Putamen (tissue), 1 donor: ENCODE data around the gene RIMS4.

Experiments
- DNase-seq: peaks from one replicate; pipeline ENCODE4 v3.0.0-alpha.2; 2016; ENCODE audit warnings: low spot score

RIMS4 gene

DNA sequence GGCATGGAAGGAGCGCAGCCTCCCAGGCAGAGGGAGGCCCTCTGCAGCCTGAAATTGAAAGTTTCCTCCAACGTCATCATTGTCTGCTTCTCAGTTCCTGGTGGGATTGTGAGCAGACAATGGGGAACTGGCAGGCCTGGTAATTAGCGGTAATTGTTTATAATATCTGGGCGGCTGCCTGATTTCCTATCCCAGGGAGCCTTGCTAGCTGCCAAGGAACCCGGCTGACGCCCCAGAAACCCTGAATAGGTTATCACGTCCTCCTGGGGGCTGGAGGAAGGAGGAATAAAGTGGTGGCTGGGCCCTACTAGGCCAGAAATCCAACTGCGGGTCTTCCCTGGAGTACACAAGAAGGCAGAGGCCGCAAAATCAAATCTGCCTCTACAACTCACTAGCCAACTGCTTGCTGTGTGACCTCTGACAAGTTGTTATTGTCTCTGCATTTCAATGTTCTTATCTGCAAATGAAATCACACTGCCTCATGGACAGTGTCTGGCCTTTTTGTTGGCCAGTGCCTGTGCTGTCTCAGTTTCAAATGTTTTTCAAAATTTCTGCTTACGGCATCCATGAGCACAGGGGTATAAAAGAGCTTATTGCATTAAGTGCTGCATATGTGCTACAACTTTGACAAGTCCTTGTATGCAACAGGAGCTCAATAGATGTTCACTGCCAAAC lies 47.7 kb downstream of the RIMS4 start:
- no peak for DNase-seq

GRCh38 chr20:44761423-44761822 lies 48.9 kb downstream of the RIMS4 start:
- no peak for DNase-seq

DNA sequence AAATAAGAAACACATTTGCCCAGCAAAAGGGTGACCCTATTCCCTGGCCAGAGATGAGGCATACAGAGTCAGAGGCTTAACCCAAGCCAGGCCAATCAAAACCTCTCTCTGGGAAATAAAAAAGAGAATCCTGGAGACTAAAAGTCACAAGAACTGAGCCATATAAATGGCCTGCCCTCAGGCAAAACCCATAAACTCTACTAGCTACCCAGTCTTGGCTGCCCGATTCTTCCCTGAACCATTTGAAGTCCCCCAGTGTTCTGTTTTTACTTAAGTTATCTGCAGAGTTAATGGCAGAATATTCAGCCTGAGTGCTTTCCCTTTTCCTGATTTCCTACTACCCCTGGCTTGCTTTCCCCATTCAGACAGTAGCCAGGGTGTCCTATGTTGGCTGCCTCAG lies 50.8 kb downstream of the RIMS4 start:
- no peak for DNase-seq

DNA sequence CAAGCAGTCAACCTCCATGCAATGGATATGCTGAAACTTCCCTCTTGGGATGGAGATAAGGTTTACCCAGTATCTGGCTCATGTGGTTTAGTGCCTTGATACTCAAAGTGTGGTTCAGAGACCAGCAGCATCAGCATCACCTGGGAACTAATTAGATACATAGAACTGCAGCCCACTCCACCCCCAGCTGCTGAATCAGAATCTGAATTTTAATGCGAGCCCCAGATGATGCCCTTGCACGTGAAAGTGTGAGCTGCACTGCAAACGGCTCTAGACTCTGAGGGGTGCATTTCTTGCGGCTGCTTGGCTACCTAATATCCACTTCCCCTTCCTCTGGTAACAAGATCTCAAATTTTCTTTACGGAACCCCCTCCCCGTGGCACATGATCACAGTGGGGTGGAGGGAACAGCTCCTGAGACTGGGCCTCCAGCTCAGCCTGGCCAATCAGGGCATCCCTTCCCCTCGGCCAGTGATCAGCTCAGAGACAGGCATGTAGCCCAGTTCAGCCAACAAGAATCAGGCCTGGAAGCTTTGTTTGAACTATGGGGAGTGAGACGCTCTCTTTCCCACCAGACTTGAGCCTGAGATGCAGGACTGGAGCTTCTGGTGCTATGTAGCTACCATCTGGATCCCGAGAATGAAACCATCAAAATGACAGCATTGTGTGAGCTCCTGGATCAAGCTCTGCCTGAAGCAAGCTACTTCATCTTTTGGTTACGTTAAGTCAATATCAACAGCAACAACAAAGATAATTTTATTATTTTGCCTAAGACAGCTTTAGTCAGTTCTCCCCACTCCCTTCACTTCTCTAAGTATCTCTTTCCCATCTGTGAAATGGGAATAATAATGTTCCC lies 51.9 kb downstream of the RIMS4 start:
- DNase-seq: peak; percentile 71

DNA sequence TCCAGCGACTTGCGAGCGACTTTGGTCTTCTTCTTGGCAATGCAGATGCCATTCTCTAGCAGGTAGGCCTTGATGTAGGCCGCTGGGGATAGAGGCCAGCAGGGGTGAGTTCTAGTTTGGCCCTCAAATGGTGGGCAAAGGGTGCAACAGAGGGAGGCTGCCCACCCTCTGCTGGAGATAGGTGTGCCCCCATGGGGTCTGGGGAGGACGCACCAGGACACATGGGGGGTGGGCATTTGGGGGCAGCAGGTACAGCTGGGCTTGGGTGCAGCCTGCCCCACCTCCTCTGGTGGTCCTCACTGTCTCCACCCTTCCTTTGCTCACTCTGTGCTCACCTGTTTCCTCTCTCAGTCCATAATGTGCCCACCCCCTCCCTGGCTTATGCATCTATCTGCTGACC lies 53.4 kb downstream of the RIMS4 start:
- DNase-seq: no peak

- no peak for DNase-seq
Observed at GRCh38 chr20:44756011-44756688, 54.2 kb downstream of the RIMS4 start.

DNA sequence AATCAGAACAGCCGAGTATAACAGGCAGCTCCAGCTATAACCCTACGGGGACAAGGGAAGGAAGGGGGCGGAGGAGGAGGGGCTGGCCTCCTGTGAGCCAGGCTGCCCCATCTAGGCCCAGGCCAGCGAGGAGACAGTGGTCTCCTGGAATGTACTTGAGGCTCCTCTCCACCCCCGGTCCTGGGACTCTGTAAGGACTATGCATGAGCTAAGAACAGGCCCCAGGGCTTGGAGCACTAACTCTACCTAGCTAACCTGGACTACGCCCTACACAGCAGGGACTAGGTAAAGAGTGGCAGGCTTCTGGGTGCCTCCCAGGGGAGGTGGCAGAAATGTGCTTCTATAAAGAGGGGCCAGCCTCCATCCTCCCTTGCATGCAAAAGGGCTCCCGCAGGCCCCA lies 55.8 kb downstream of the RIMS4 start:
- no peak for DNase-seq

DNA sequence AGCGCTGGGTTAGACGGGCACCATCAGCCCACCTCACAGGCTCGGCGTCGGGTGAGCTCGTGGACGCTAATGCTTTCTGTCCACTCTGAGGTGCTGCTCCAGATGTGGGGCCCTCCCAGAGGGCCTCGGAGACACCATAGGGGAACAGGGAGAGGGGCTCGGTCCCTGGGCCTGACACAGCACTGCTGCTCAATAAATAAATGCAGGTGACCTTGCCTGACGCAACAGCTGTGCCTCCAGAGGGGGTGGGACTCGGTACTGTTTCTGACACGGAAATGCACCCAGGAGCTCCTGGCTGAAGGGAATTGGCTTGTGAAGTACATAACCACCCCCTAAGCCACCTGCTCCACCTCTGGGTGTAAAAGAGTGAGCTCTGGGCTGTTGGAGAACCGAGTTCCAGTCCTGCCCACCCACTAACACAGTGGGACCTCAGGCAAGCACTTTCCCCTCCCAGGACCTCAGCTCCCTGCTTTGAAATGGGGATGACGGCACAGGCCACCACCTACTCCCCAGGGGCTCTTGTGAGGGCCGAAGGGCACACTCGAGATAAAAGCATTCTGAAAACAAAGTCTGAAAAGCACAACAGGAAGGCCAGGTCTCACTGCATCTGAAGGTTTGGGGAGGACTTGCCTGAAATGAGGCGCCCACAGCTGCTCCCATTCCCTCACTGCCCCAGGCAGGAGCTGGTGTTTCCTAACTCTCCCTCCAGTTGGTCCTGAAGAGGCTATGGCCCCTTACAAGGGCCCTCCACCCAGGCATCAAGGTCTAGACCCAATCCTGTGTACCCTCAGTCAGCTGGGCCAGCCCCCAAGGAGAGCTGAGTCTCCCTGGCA lies 58.0 kb downstream of the RIMS4 start:
- no peak for DNase-seq

- no peak for DNase-seq
Observed at GRCh38 chr20:44750081-44750805, 60.1 kb downstream of the RIMS4 start.

DNA sequence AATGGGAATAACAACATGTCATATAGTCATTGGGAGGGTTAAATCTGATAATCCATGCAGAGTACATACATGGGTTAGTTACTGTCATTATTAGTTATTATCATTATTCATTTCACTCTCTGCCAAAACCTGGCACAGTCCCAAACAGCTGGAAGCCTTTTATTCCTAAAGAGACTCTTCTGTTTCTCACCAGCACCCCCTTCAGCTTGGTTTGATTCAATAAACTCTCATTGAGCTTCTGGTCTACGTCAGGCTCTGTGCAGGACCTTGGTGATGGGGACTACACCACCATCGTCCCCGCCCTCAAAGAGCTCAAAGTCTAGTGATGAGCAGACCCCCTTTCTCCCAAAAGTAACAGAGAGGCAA lies 62.4 kb downstream of the RIMS4 start:
- DNase-seq: no peak

GRCh38 chr20:44747166-44748004 lies 63.0 kb downstream of the RIMS4 start:
- DNase-seq: peak; percentile 73

DNA sequence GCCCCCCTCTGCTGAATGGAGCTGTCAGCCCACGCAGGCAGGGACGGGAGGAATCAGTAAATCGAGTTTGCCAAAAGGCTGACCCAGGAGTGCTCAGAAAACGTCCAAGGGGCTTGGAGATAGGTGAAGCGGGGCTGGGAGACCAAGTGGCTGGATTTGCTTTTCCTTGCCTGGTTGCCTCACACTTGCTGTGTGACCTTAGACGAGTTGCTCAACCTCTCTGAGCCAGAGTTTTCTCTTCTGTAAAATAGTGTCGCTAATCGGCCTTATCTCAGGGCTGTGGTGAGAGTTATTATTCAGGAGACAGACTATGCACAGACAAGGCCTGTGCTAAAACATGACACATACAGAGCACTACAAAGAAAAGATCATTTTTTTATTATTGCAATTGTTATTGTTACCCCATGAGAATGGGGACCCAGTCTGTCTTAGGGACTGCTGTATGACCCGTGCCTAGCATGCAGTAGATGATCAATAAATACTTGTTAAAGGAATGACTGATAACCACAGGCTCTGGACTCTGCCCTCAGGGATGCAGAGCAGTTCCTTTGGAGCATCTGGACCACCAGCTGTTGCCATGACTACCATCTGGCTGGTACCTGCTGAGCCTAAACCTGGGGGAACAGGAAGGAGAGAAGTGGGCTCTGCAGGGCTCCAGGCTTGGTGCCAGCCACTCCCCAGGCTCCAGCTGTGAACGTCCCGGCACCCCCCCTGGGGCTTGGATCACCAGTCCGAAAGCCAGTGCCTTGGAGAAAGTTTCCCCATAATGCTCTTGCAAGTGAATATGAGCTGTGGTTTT lies 63.8 kb downstream of the RIMS4 start:
- no peak for DNase-seq

DNA sequence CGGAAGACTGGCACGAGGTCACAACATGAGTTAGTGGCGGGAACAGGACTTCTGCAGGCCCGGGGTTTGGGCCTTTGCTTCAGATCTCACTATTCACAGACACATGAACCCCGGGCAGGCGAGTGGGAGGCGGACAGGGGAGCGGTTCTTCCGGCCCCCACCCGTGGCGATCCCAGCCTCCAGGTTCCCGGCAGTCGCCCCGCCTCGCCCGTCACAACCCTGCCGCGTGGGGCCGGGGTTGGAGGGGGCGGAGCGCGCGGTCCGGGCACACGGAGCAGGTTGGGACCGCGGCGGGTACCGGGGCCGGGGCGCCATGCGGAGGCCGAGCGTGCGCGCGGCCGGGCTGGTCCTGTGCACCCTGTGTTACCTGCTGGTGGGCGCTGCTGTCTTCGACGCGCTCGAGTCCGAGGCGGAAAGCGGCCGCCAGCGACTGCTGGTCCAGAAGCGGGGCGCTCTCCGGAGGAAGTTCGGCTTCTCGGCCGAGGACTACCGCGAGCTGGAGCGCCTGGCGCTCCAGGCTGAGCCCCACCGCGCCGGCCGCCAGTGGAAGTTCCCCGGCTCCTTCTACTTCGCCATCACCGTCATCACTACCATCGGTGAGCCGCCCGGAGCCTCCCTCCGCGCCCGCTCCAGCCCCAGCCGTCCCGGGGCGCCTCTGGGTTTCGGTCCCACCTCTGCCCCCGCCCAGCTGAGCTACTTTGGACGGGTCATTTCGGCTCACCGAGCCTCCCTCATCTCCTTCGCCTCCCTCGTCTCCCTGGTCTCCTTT lies 64.6 kb downstream of the RIMS4 start, which contains the start of gene KCNK15:
TSS of gene KCNK15 (plus strand) at position 268 of the 769 bp plus-strand sequence. CDS start at position 314, 46 bp downstream.
- no peak for DNase-seq

DNA sequence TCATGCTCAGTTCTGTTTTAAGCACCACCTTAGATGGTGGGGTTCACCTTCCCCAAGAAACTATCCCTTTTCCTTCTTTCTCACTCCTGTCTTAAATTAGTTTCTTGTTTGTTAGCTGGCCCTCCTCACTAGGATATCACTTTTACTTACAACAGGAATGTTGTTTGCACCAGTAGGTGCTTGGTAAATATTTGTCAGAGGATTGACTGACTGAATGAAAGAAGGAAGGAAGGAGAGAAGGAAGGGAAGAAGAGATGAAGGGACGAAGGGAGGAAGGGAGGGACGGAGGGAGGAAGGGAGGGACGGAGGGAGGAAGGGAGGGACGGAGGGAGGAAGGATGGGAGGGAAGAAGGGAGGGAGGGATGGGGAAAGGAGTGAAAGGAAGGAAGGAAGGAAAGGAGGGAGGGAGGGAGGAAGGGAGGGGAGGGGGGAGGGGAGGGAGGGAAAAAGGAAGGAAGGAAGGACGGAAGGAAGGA lies 65.2 kb downstream of the RIMS4 start:
- DNase-seq: no peak

- no peak for DNase-seq
Observed at GRCh38 chr20:44743916-44744655, 66.3 kb downstream of the RIMS4 start.

DNA sequence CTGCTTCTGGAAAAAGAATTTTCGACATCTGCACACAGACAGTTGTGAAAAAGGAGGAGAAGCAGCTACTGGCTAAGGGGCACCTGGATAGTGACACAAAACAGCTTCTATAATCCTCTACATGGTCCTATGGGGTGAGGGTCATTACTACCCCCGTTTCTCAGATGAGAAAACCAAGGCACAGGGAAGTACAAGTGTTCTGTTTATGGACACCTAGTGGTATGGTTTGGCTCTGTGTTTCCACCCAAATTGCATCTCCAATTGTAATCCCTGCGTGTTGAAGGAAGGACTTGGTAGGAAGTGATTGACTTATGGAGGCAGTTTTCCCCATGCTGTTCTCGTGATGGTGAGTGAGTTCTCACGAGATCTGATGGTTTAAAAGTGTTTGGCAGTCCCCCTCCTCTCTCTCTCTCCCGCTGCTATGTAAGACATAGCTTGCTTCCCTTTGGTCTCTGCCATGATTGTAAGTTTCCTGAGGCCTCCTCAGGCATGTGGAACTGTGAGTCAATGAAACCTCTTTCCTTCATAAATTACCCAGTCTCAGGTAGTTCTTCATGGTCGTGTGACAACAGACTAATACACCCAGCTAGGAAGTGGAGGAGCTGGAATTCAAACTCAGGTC lies 67.2 kb downstream of the RIMS4 start:
- DNase-seq: no peak

- DNase-seq: no peak
Observed at GRCh38 chr20:44742304-44743079, 67.9 kb downstream of the RIMS4 start.
